Right lung (tissue), 10 donors: ENCODE results near the gene SHROOM2. TPM values are rescaled to one million over a fixed set of nuclear protein-coding genes. Genes with fewer than 3 reads are reported as not detected.
"Not testable (repeated sequence)": the region's sequence is repeated elsewhere in the genome, so short reads cannot be mapped to it uniquely, and the experiment has no call there.

Source experiments
- DNase-seq, 2 donors: peaks; one replicate each; pipeline ENCODE4 v3.0.0-alpha.2; 2013
- long read RNA-seq, 8 donors: transcript quantifications; one replicate each; lab custom pipeline, GENCODE V29; 2026
- polyA plus RNA-seq, 5 donors: library from polyadenylated mRNA; unstranded; fragments of 120-200 nt; gene quantifications; one replicate each; pipeline versions ENCODE4 v1.2.1 to v1.2.3, GENCODE V29; 2013; ENCODE audit warnings: inconsistent platforms in 1 of 5, low replicate concordance in 1 of 5; ENCODE audit not compliant: insufficient read length in 5 of 5, insufficient read depth in 1 of 5

The SHROOM2 gene, protein sequence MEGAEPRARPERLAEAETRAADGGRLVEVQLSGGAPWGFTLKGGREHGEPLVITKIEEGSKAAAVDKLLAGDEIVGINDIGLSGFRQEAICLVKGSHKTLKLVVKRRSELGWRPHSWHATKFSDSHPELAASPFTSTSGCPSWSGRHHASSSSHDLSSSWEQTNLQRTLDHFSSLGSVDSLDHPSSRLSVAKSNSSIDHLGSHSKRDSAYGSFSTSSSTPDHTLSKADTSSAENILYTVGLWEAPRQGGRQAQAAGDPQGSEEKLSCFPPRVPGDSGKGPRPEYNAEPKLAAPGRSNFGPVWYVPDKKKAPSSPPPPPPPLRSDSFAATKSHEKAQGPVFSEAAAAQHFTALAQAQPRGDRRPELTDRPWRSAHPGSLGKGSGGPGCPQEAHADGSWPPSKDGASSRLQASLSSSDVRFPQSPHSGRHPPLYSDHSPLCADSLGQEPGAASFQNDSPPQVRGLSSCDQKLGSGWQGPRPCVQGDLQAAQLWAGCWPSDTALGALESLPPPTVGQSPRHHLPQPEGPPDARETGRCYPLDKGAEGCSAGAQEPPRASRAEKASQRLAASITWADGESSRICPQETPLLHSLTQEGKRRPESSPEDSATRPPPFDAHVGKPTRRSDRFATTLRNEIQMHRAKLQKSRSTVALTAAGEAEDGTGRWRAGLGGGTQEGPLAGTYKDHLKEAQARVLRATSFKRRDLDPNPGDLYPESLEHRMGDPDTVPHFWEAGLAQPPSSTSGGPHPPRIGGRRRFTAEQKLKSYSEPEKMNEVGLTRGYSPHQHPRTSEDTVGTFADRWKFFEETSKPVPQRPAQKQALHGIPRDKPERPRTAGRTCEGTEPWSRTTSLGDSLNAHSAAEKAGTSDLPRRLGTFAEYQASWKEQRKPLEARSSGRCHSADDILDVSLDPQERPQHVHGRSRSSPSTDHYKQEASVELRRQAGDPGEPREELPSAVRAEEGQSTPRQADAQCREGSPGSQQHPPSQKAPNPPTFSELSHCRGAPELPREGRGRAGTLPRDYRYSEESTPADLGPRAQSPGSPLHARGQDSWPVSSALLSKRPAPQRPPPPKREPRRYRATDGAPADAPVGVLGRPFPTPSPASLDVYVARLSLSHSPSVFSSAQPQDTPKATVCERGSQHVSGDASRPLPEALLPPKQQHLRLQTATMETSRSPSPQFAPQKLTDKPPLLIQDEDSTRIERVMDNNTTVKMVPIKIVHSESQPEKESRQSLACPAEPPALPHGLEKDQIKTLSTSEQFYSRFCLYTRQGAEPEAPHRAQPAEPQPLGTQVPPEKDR (N-terminal part only)
- polyA plus RNA-seq, result 10 to 100 TPM; 10.8 to 14.6 (median 11.9) TPM
- long read RNA-seq, donor 1, partial matches to known transcripts, result 0 of 1 reads
- long read RNA-seq, donor 1, other reads (novel, unspliced or antisense), result 0 of 1 reads
- long read RNA-seq, donor 2, result 0 reads
- long read RNA-seq, donor 3, result 0 reads
- long read RNA-seq, donor 4, result 0 reads
- long read RNA-seq, donor 5, result 0 reads
- long read RNA-seq, donor 6, result 0 reads
- long read RNA-seq, donor 7, full-length matches to known transcripts, result 1 of 1 reads
- long read RNA-seq, donor 7, partial matches to known transcripts, result 0 of 1 reads
- long read RNA-seq, donor 7, other reads (novel, unspliced or antisense), result 0 of 1 reads
- long read RNA-seq, donor 8, result 0 reads

- DNase-seq, result no peak
These were observed at the start of gene SHROOM2 for GRCh38 chrX:9785944-9786797. TSS of gene SHROOM2 (plus strand) at chrX:9786429. CDS start at chrX:9786546, 117 bp downstream.

DNA sequence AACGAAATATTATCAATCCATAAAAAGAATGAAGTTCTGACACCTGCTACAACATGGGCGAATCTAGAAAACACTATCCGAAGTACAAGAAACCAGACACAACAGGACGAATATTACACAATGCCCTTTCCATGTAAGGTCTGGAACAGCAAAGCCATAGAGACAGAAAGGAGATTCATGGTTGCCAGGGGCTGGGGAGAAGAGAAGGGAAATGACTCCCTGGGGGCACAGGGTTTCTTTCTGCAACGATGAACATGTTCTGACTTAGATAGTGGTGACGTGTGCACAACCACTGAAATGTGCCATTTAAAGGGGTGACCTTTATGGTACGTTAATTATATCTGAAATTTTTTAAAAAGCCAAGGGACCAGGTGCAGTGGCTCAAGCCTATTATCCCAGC is 48.9 kb upstream of the SHROOM2 start:
- DNase-seq, result no peak

DNA sequence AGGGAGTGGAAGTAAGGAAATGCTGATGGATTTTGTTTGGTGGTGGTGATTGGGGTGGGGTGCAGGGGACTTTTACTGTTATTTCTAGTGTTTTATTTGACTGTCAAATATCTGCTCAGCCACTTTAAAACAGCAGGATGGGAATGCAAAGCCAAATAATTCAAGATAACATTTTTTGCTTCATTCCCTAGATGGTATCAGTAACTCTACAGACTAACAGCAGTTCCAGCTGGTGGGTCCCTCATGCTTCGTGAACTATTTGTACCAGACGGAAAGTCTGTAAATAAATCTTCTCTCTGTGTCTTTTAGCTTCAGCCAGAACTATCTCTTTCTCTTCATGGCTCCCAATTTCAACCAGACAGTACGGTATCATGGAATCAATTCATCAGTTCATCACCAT is 48.1 kb upstream of the SHROOM2 start:
- no peak for DNase-seq

DNA sequence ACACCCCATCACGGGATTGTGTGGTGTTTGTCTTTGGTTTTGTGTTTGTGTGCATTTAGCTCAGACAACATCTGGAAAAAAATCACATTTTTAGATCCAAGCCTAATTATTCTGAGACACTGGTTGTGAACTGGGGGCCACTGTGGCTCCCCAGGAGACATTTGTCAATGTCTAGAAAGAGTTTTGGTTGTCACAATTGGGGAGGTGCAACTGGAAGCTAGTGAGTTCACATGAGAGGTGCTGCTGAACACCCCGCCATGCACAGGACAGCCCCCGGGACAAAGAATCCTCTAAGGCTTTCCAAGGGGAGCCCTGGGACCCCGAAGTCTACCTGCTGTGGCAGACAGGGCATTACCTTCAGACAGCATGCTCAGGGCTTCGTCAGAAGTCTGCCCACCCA is 47.1 kb upstream of the SHROOM2 start:
- no peak for DNase-seq

DNA sequence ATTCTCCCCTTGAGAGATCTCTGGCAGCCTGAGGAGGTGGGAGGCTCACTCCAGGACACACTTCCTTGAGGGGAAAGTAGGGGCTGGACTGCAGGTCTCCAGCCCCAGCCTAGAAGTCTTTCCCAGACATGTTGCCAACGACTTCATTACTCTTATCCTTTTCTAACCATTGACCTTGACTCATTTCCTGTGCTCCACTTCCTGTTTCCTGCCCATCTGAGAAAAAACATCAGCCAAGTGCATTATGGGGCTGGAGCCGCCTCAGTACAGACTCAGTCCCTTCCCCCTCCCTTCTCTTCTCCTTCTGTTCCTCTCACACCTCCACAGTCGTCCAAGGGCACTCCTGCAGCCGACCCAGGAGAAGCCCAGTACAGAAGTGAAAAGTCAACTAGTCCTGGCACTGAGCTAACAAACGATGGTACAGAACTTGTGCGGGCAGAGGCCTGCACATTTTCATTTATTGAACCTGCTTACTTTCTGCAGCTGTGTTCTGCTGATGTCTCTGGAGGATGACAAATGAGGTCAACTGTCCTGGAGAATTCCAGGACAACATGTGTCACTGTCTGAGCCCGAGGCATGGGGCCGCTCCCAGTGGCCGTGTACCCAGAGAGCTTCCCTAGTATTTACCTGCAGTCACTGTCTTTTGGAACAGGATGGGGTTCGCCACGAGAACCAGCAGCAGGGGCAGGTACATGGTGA is 40.7 kb upstream of the SHROOM2 start:
- DNase-seq, result no peak

GRCh38 chrX:9746148-9746888 is 39.9 kb upstream of the SHROOM2 start:
- no peak for DNase-seq

- DNase-seq, result no peak
These were observed 38.6 kb upstream of the SHROOM2 start for GRCh38 chrX:9747644-9748043.

DNA sequence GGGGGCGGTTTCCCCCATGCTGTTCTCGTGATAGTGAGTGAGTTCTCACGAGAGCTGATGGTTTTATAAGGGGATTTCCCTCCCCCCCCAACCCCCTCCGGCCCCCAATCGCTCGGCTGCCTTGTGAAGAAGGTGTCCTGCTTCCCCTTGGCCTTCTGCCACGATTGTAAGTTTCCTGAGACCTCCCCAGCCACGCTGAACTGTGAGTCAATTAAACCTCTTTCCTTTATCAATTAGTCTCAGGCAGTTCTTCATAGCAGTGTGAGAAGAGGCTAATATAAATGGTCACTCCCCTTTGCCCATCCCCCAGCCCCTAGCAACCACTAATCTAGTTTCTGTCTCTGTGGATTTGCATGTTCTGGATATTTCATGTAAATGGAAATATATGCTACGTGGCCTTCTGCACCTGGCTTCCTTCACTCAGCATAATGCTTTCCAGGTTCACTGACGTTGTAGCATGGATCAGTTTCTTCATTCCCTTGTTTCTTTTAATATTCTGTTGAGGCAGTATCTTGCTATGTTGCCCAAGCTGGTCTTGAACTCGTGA is 37.0 kb upstream of the SHROOM2 start:
- no peak for DNase-seq

DNA sequence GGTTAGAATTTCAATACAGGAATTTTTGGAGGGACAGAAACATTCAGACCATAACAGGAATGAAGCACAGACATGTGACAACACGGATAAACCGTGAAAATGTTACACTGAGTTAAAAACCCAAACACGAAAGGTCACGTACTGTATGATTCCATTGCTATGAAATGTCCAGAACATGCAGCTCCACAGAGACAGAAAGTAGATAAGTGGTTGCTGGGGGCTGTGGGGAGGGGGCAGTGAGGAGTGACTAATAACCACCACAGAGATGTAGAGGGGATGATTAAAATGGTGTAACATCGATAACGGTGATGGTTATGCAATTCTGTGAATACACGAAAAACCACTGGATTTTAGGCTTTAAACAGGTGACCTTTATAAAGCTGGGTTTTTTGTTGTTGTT is 28.9 kb upstream of the SHROOM2 start:
- DNase-seq, result no peak

- no peak for DNase-seq
These were observed 28.1 kb upstream of the SHROOM2 start for GRCh38 chrX:9758021-9758638.

DNA sequence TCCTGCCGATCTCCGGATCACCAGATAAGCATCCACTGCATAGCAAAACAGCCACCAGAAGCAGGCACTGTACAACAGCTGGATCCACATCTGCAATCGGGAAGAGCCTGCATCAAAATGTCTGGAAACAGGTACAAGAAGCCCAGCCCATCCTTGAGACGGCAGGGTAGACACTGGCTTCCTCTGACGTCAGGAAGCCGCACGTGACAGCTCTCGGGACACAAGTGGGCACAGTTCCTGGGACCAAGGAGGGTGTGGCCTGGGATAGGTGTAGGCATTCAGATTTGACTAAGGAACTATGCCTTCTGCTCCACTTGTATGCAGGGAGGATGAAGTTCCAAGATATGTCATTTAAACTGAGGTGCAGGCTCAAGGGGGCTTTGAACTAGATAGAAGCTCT is 26.9 kb upstream of the SHROOM2 start:
- DNase-seq, result no peak

- no peak for DNase-seq
These were observed 21.0 kb upstream of the SHROOM2 start for GRCh38 chrX:9765072-9765736.

DNA sequence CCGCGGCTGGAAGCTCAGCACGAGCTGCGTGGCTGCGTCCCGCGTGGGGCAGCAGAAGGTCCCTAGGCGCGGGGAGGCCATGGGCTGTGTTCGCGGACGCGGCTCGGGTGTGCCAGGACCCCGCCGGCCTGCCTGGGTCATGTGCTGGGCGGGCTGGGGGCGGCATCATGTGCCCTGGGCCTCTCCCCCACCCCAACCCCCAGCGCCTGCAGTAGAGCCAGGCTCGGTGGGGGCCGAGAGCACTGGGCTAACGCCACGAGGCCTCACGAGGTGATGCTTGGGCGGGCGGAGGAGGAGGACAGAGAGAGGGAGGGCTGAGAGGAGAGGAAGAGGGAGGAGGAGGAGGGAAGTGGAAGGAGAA is 20.5 kb upstream of the SHROOM2 start, which contains the start of gene GPR143:
TSS of gene GPR143 (minus strand) at position 111 of the 361 bp plus-strand sequence. CDS start at position 81, 30 bp downstream.
- DNase-seq, result no peak

GRCh38 chrX:9767375-9767774 is 18.9 kb upstream of the SHROOM2 start:
- no peak for DNase-seq

GRCh38 chrX:9768321-9768839 is 17.8 kb upstream of the SHROOM2 start:
- DNase-seq, result not testable (repeated sequence)

DNA sequence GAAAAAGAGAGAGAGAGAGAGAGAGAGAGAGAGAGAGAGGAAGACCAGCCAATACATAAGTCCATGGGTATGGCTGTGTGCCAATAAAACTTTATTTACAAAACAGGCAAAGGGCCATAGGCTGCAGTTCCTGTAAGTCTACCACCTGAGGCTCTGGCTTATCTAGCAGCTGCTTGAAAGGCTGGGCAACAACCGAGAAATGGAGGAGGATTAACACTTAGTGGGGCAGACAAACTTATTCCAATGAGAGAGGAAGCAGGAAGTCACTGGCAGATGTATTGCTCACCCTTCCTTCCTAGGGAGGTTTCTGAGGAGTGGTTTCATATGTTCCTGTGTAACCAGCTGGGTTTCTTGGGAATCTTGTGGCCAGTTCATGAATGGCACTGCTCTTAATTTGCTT is 15.9 kb upstream of the SHROOM2 start:
- no peak for DNase-seq

DNA sequence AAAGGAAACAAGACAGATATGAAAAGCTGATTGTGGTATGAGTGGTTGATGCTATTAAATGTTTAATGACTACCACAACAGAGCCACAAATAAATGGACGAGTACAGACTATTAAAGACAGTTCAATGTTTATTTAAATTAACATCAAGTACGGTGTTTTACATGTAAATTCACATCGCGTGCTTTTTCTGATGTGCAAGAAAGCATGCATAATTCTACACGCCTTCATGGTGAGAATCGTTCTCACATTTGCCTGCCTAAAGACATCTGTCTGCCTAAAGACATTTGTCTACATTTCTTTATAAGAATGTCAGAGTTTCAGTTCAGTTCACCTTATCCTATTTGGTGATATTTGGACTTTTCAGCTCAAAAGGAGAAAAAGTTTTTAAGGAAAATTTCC is 13.3 kb upstream of the SHROOM2 start:
- no peak for DNase-seq
